Spleen (tissue), 13 donors: ENCODE measurements around the gene BBS7. TPM values are rescaled to one million over a fixed set of nuclear protein-coding genes. Genes with fewer than 3 reads are reported as not detected.

Experiments used
- DNase-seq: peaks from one replicate; pipeline ENCODE4 v3.0.0-alpha.2; 2020
- H3K27ac ChIP-seq, 8 donors: fragments of 200-600 bp; sonication (generic) in 7 of 8; 1 replicate in 4 of 8; 2 replicates in 4 of 8; pipeline versions ENCODE4 v1.5.0 to v1.8.0; 2016 to 2021; ENCODE audit warnings: inconsistent platforms in 4 of 8, mild to moderate bottlenecking in 4 of 8, moderate library complexity in 1 of 8
- H3K27me3 ChIP-seq, 7 donors: fragments of 200-600 bp; sonication (generic) in 6 of 7; replicated peaks in 1 of 7; 1 replicate in 4 of 7; 2 replicates in 3 of 7; pipeline versions ENCODE4 v1.5.0 to v1.8.0; 2016 to 2021; ENCODE audit warnings: inconsistent platforms in 3 of 7, mild to moderate bottlenecking in 1 of 7
- H3K36me3 ChIP-seq, 6 donors: fragments of 200-600 bp; sonication (generic) in 5 of 6; 1 replicate in 4 of 6; 2 replicates in 2 of 6; pipeline versions ENCODE4 v1.5.0 to v1.8.0; 2016 to 2021; ENCODE audit warnings: inconsistent platforms in 2 of 6
- H3K4me1 ChIP-seq, 6 donors: fragments of 200-600 bp; sonication (generic) in 5 of 6; 1 replicate in 3 of 6; 2 replicates in 3 of 6; pipeline versions ENCODE4 v1.5.0 to v1.8.0; 2016 to 2021; ENCODE audit warnings: inconsistent platforms in 3 of 6
- H3K4me3 ChIP-seq, 8 donors: fragments of 200-600 bp; sonication (generic) in 7 of 8; 1 replicate in 4 of 8; 2 replicates in 4 of 8; pipeline versions ENCODE4 v1.5.0 to v1.8.0; 2016 to 2021; ENCODE audit warnings: inconsistent platforms in 4 of 8, mild to moderate bottlenecking in 4 of 8, moderate library complexity in 2 of 8
- H3K9me3 ChIP-seq, 8 donors: fragments of 200-600 bp; sonication (generic) in 7 of 8; 1 replicate in 4 of 8; 2 replicates in 4 of 8; pipeline versions ENCODE4 v1.5.0 to v1.8.0; 2016 to 2021; ENCODE audit warnings: inconsistent platforms in 4 of 8
- CTCF ChIP-seq, 11 experiments: fragments of 200-600 bp in 7 of 11; fragments of 450-650 bp in 4 of 11; sonication (generic) in 4 of 11; IDR thresholded peaks in 8 of 11; conservative IDR thresholded peaks in 3 of 11; 1 replicate in 7 of 11; 2 replicates in 4 of 11; pipeline versions ENCODE4 v1.4.0 to v1.8.0; 2016 to 2021; ENCODE audit warnings: antibody characterized with exemption in 11 of 11, inconsistent platforms in 4 of 11, mild to moderate bottlenecking in 1 of 11
- POLR2A ChIP-seq, 3 donors: fragments of 450-650 bp; IDR thresholded peaks; one replicate each; pipeline ENCODE4 v1.5.1; 2017; ENCODE audit warnings: antibody characterized with exemption in 3 of 3, mild to moderate bottlenecking in 1 of 3
- POLR2AphosphoS5 ChIP-seq, 3 donors: sonication (generic); formaldehyde crosslinking; IDR thresholded peaks; one replicate each; pipeline ENCODE4 v1.5.1; 2017; ENCODE audit warnings: antibody characterized with exemption in 3 of 3
- WGBS, 5 donors: extraction: QIAGEN DNeasy Blood & Tissue Kit in 3 of 5; methylation state at CpG; one replicate each; pipeline versions ENCODE4 v1.1.5 to v1.1.7; 2013 to 2018; 5-methylcytosine and 5-hydroxymethylcytosine counted together
- intact Hi-C: fragments of 100-400 bp; cut with DNase I; formaldehyde crosslinking; loops from one replicate; pipeline ENCODE4 v1.15.0; 2023; ENCODE audit warnings: low total_unique reads
- long read RNA-seq, 2 donors: transcript quantifications; one replicate each; lab custom pipeline, GENCODE V29; 2026
- polyA plus RNA-seq, 3 donors: library from polyadenylated mRNA; stranded (reverse); fragments of 200-250 nt; gene quantifications; one replicate each; pipeline ENCODE4 v1.2.1, GENCODE V29; 2013
- total RNA-seq, 7 donors: library from RNA; depleted of rRNA in 3 of 7; stranded (reverse); fragments of >200 nt in 3 of 7; fragmentation: NEBNext Ultra II Directional in 4 of 7; extraction: Animal tissue kit (Norgen Biotek cat#: 25700) in 4 of 7; gene quantifications; one replicate each; pipeline versions ENCODE4 v1.1.0 to v1.2.1, GENCODE V29; 2016 to 2021
- donor health status: healthy with polysubstance abuse.
- donor health status: DM: no; HTN: no; CAD: no; lungs with moderate emphysema.
- donor health status: DM: no; HTN: no; CAD: no.
- donor health status: Bipolar disorder and iron deficiency.
- donor health status: healthy.
- donor health status: DM: no; HTN: no; CAD: no.
- donor health status: DM: yes; HTN: yes; CAD: no.

BBS7 gene, protein sequence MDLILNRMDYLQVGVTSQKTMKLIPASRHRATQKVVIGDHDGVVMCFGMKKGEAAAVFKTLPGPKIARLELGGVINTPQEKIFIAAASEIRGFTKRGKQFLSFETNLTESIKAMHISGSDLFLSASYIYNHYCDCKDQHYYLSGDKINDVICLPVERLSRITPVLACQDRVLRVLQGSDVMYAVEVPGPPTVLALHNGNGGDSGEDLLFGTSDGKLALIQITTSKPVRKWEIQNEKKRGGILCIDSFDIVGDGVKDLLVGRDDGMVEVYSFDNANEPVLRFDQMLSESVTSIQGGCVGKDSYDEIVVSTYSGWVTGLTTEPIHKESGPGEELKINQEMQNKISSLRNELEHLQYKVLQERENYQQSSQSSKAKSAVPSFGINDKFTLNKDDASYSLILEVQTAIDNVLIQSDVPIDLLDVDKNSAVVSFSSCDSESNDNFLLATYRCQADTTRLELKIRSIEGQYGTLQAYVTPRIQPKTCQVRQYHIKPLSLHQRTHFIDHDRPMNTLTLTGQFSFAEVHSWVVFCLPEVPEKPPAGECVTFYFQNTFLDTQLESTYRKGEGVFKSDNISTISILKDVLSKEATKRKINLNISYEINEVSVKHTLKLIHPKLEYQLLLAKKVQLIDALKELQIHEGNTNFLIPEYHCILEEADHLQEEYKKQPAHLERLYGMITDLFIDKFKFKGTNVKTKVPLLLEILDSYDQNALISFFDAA
- total RNA-seq: 10 to 100 TPM; 10.8 to 19.7 (median 11.5) TPM
- 1 to 10 TPM; 3.1 to 4.4 (median 4.3) TPM for polyA plus RNA-seq
- long read RNA-seq, donor 1, transcript BBS7-202 (4 exons, 725 nt): major isoform, 10 of 12 reads
- long read RNA-seq, donor 1, partial matches to known transcripts: 0 of 12 reads
- long read RNA-seq, donor 1, other reads (novel, unspliced or antisense): 0 of 12 reads
- long read RNA-seq, donor 2, transcript BBS7-202 (4 exons, 725 nt): major isoform, 7 of 7 reads
- long read RNA-seq, donor 2, partial matches to known transcripts: 0 of 7 reads
- long read RNA-seq, donor 2, other reads (novel, unspliced or antisense): 0 of 7 reads

DNA sequence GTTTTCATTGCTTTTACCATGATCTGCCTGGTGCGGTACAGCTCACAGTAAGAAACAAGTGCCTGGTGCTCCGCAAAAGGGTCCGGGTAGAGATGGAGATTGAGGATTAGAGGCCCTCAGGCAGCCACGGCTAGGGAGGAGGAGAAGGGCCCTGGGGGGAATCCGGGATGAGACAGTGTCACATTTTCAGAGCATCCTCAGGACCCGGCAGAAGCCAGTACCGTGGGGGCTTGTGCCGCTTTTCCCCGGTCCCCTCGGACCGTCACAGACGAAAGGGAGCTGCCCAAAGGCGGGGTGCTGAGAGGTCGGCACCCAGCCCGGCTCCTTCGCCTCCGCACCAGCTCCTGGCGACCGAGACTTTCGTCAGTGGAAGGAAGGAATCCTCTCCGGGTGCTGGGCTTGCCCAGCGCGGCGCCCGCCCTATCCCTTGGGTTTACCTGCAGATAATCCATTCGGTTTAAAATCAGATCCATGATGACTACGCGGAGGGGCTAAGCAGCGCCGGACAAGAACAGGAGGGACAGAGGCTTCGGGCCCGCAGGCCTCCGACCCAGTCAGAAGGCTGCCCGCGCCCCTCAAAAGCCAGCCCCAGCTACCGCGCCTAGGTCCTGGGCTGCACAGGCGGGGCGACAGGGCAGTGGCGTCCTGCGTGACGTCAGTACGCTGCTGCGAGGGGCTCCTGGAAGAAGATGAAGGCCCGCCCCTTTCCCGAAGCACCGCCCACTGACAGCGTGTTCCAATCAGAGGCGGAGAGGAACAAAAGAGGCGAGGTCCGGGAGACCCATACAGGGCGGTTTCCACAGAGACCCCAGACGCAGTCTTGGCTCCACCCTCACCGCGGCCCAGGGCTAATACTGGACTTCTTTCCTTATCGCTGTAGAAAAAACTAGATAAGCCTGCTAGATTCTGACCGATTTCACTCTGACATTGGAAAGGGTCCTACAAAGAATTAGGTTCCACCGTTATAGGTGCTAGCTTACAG, at the start of gene BBS7:
BBS7 (minus strand) TSS at position 634 of the 982 bp plus-strand sequence; CDS start at position 473, 161 bp downstream.
- peak; percentile 99 for DNase-seq
- peak within 1 kb of the TSS; percentile 66 to 91 (median 80) for H3K4me3 ChIP-seq
- peaks cover 7 to 22% (median 13%) of the 10 kb centered on the region in 6 donors for H3K4me1 ChIP-seq
- peaks cover 0 to 21% (median 0%) of the 10 kb centered on the region in 6 donors for H3K36me3 ChIP-seq
- H3K27me3 ChIP-seq: peaks cover 0 to 15% (median 0%) of the 10 kb centered on the region in 7 donors
- WGBS, 5 donors: 0 to 1% (median 1%) methylated on average over 39 to 58 of the region's 58 CpGs
- intact Hi-C loops: no loop called here
- no peaks in the 10 kb centered on the region for H3K9me3 ChIP-seq
- H3K27ac ChIP-seq: peak within 1 kb of the TSS; percentile 55 to 91 (median 86)
- peak in 1 of 3 donors; percentile 62 for TF ChIP-seq POLR2A (IDR thresholded peaks at IDR 0.05)
- no peak for TF ChIP-seq CTCF (IDR thresholded peaks at IDR 0.05 in 8 of 11, conservative IDR thresholded peaks at IDR 0.05 in 3 of 11)
- TF ChIP-seq POLR2AphosphoS5 (IDR thresholded peaks at IDR 0.05): peak; percentile 86 to 95 (median 91)

- 66 to 74% (median 69%) methylated on average over 2 of the region's 2 CpGs for WGBS, 5 donors
- intact Hi-C loops: no loop called here
These were observed 43.4 kb upstream of the BBS7 start for GRCh38 chr4:121913667-121914066.

GRCh38 chr4:121908346-121908745, 38.1 kb upstream of the BBS7 start:
- Histone ChIP-seq H3K36me3 (no peaks in the 10 kb centered on the region), H3K27me3 (no peaks in the 10 kb centered on the region), H3K4me1 (no peaks in the 10 kb centered on the region), H3K4me3 (no peak overlapping the region), H3K9me3 (no peaks in the 10 kb centered on the region), H3K27ac (no peak overlapping the region)
- TF ChIP-seq CTCF (IDR thresholded peaks at IDR 0.05 in 8 of 11, conservative IDR thresholded peaks at IDR 0.05 in 3 of 11) (no peak), POLR2A (IDR thresholded peaks at IDR 0.05) (no peak), POLR2AphosphoS5 (IDR thresholded peaks at IDR 0.05) (no peak)
- 96 to 100% (median 100%) methylated on average over 1 of the region's 1 CpG for WGBS, 5 donors
- DNase-seq: no peak
- intact Hi-C loops: loop anchor here (10.0 kb wide), 1 partner anchor 96 kb away; no protein-coding TSS in a partner anchor

More at GRCh38 chr4:121913667-121914066, 43.4 kb upstream of the BBS7 start:
- Histone ChIP-seq H3K4me3 (no peak overlapping the region), H3K36me3 (no peaks in the 10 kb centered on the region), H3K4me1 (no peaks in the 10 kb centered on the region), H3K9me3 (no peaks in the 10 kb centered on the region), H3K27ac (no peak overlapping the region), H3K27me3 (no peaks in the 10 kb centered on the region)
- TF ChIP-seq POLR2AphosphoS5 (IDR thresholded peaks at IDR 0.05) (no peak), CTCF (IDR thresholded peaks at IDR 0.05 in 8 of 11, conservative IDR thresholded peaks at IDR 0.05 in 3 of 11) (no peak), POLR2A (IDR thresholded peaks at IDR 0.05) (no peak)
- DNase-seq: no peak
